COLO668 (cell line): ENCODE data around the gene APPL2.

Experiments used
- DNase-seq: peaks from one replicate; lab custom pipeline; 2025; ENCODE audit not compliant: unreplicated experiment; lab: John Stamatoyannopoulos, UW

APPL2 gene

DNA sequence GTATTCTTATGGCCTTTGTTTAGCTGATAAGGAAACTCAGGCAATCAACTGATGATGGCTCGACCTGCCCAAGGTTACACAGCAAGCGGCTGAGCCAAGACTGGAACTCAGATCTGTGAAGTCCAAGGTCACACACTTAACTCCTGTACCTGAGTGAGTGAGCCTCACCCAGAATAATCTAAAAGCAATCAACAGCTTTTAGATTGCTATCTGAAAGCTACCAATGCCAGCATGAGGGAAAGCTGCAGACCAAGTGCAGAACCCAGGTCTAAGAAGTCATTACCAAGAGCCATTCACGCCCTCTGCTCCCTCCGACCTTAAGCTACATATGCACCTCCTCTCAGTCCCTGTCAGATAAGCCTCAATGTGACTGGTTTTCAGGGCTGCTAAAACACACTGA, 12.1 kb downstream of the APPL2 start:
- DNase-seq, result no peak

DNA sequence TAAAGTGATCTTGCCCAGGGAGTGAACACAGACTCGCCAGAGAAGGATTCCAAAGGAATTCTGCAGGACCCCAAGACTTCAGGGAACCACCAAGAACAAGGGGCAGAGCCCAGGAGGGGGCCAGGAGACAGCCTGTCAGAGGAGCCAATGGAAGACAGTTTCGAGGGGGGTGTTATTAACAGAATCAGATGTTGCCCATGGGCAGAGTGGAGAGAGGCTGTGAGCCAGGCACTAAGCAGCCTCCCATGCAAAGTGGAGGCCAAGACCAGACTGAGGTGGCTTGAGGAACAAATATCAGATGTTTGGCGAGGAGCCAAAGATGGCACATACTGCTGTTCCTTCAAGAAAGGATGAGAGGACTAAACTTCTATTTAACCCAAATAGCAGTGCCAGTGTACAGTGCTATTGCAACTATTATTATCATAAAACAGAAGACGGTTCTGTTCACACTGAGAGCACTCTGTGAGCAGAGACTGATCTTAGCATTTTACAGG, 12.6 kb downstream of the APPL2 start:
- DNase-seq, result no peak

DNA sequence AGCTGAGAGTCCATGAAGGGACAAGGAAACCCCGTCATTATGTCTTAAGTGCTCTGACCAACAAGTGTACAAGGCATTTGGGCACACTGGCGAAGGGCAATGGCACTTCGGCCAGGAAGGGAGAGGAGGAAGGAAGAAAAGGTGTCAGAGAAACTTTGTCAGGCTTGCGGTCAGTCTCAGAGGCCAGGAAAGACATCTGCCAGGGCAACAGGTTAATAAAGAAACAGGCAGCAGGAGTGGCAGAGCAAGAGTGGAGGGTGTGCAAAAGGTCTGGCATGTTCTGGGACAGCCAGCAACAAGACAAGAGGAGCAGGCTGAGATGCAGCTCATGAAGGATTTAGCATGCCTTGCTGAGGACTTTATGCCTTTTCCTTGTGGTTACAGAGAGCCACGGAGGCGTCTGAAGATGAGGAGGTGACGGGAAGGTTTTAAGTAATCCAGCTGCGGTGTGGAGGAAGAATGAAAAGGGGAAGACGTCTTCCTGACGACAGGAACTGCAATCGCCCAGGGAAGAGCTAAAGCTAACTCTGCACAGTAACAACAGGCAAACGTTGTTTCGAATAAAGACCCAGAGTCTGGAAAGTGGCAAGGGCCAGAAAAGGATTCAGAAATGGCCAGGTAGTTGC, 13.1 kb downstream of the APPL2 start:
- no peak for DNase-seq

DNA sequence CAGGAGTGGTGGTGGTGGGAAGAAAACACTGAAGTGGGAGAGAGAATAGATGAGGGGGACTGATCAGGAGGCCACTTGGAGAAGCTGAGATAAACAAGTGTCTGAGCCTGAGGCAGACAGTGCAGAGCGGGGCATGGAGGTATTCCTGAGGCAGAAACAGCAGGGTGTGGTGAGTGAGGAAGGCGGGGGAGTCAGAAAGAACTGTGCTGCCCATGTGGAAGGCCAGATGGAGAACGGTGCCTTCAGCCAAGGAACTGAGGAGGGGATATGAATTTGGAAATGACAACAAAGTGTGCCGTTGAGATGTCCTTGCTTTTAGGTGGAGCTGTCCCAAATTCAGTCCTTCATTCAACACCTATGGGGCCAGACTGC, 13.7 kb downstream of the APPL2 start:
- no peak for DNase-seq

DNA sequence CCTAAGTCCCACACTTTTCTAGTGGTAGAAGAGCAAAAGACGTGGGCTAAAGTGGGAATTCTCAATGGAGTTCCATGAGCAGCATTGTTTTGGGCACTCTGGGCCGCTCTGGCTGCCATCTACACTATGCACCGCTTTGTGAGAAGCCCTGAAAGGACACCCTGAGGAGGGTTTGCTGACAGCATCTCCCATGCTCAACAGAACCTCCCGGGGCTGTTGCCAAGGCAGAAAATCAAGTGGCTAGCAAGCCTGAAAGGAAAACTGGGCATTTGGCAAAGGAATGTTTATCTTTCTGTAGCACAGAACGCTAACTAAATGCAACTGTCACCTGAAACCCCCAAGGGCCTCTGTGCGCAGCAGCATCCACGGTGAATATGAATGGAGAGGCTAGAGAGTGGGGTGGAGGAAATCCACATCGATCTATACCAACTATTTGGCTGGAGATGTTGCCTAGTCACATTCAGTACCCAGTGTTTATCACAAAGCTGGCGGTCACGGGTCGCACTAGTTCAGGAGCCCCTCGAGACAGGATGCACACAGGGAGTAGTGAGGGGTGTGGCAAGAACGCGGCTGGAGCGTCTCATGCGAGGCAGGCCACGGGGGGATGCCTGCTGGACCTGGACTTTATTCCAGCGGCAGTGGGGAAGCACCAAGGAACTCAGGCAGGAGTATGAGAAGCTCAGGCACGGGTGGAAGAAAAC, 14.2 kb downstream of the APPL2 start:
- DNase-seq, result peak; percentile 37

DNA sequence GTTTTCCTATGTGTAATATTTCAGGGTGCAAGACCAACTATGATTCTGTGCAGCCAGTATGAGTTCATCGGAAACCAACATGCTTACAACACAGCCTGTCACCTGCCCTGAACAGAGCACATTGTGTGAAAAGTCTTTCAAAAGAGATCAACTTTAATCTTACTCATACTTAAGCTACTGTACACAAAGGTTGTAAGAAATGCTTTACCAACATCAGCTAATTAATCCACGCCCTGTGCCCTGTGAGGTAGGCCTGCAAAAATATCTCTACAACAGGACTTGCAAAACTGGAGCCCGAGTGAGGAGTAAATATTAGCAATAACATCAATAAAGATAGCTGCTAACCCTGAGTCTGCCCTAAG, 15.1 kb downstream of the APPL2 start:
- DNase-seq, result no peak

DNA sequence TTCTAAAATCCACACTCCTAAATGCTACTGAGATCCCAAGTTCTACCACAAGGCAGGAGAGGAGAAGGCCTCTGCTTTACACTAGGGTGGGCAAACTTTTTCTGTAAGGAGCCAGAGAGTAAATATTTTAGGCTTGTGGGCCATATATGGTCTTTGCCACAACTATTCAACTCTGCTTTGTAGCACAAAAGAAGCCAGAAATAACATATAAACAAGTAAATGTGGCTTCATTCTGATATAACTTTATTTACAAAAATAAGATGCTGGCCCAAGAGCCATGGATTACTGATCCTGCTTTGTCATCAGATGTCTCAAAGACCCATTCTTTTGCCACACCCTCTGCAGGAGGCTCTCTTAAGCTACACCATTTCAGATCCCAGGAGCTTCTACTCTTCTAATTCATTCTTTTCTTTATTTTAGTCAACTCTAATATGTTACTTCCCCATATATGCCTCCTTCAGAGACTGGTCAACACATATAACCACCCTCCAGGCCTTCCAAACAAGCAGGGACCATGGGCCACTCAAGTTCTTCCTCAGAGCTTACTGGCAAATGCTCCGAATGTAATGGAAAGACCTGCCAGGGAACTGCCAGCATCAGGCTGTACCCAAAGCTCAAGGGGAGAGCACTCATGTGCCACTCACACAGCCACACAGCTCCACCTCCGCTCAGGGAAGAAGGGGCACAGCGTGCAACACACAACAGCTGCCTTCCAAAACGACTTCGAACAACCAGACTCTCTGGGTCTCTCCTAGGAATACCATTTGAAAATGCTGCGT, 15.6 kb downstream of the APPL2 start:
- no peak for DNase-seq

DNA sequence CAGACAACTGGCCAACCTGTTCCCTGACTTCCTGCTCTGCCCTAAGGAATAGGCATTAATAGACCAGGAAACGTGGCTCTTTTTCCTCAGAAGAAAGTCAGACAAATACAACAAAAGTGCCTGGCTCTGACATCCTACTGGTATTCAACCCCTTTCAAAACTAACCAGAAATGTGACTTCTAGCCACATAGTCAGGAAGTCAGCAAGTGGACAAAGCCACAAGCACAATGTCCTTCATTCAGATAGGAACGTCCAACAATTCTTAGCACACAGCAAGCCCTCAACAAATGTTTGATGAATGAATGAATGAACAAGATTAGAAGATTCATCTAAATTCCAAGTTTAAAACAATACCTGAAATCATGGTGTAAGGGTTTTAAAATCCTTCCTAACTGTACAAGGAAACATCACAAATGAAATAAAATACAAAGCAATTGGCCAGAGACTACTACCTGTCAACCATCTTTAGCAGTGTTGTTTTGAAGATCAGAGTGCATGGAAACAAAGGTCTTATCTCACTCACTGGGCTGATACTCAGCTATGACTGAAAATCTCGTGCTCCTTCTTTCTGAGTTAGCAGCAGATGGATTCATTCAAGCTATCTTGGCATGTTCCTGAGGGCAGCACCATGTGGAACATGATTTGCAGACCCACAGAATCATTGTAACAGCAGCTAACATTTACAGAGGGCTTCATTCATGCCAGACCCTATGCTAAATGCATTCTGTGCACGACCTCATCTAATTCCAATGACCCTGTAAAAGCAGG, 16.5 kb downstream of the APPL2 start:
- DNase-seq, result no peak

DNA sequence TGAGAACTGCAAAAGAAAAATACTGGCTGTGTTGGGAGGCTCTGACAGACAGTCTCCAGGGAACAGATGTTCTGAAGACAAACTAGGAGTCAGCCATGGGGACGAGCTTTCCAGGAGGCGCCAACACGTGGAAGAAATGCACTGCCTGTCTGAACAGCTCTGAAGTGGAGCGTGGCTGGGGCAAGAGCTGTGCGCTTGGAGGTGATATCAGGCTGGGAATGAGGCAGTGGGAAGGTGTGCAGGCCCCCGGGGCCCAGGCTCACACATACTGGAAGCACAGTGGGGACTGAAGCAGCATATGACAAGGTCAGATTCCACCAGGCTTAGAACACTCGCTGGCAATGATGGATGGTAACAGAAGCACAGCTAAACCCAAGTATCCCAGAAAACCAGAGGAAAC, 17.5 kb downstream of the APPL2 start:
- no peak for DNase-seq

DNA sequence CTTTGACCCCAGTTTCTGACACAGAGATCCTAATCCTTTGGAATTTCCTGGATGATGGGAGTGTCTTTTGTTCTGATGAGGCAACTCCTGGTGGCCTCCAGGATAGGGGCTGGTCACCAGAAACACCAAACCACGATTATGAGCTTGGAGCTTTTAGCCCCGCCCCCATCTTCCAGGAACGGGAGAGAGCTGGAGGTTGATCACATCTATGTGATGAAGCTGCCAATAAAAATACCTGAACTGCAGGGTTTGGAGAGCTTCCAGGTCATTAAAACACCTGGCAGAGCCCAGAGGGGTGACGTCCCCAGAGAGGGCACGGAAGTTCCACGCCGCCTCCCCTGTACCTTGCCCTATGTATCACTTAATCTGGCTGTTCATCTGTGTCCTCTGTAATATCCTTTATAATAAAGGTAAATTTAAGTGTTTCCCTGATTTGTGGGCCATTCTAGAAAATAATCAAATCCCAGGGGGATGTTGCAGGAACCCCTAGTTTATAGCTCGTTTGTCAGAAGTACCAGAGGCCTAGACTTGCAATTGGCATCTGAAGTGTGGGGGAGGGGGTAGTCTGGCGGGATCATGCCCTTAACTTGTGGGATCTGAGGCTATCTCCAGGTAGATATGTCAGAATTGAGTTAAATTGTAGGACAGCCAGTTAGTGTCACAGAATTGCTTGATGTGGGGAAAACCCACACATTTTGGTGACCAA, 21.2 kb downstream of the APPL2 start:
- peak; percentile 83 for DNase-seq

DNA sequence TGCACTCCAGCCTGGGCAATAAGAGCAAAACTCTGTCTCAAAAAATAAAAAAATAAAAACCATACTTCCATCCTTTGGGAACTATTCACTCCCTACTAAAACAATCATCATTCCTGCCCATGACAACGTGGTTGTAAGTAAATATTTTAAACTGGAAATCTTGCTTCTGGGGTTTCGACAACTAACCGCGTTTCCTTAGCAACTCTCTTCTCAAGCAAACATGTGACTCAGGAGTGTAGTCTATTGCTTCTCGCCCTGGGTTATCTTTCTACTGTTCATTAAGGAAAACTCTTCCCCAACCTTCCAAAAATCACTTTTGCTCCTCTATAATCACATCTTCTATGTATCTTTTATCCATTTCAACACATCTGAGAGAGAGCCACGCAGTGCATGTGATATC, 21.8 kb downstream of the APPL2 start:
- DNase-seq, result no peak

DNA sequence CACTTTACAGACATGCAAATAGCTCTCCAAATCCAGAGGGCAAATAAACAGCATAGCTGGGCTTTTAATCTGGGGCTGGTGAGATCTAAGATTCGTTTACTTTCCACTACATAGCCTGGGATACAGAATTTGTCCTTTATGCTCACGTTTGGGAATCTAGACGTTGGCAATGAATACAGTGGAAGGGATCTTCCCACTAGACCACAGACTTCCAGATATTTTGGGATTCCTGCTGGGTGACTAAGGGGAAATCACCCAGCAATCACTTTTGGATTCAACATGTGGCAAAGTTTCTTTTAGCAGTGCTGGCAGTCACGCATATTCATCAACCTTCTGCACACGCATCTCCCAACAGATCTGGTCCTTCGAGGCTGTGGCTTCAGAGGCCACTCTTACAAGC, 23.5 kb downstream of the APPL2 start:
- DNase-seq, result no peak

DNA sequence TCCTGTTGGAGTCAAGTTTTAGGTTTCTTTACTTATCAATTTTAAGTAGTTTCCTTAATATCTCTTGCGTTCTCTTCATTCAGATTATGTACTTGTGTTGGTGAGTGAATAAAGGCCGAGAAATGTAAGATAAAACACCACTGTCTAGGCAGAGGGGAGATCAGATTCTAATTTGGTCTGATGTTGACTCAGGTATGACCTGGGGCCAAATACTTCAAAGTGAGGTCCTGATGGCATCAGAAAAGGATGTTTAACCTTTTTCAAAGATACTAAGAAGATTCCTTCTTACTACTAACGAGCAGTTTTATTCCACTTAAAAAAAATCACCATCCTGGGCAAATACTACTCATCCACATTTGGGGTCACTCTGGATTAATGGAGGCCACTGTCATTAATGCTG, 26.9 kb downstream of the APPL2 start:
- DNase-seq, result no peak

DNA sequence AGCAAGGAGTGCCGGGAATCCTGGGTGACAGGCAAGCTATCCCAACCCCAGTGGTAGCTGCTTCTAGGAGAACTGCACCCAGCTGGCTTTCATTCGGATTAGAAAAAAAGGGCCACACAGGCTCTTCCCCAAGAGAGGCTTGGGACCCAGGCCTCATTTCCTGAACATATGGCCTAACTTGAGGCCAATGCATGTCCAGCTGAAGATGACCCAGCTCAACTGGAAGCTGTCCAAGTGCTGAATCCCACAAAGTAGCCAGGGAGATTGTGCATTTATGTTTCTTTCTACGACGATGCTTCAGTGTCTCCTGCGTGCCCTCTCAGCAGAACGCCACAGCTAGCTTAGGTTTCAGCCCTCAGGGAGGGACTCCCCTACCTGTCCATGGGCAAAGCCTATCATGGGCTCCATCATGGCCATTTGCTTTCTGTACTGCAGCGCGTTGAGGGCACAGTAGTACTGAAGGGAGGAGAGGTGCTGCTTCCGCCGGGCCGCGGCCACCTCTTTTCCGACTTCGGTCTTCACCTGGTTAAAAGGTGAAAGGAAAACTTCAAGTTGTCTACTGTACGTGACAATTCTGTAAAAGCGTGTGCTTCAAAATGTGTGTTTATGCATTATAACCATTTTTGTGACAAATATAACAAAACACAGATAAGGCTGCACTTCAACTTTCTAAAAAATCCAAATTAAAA, 29.1 kb downstream of the APPL2 start:
- no peak for DNase-seq

DNA sequence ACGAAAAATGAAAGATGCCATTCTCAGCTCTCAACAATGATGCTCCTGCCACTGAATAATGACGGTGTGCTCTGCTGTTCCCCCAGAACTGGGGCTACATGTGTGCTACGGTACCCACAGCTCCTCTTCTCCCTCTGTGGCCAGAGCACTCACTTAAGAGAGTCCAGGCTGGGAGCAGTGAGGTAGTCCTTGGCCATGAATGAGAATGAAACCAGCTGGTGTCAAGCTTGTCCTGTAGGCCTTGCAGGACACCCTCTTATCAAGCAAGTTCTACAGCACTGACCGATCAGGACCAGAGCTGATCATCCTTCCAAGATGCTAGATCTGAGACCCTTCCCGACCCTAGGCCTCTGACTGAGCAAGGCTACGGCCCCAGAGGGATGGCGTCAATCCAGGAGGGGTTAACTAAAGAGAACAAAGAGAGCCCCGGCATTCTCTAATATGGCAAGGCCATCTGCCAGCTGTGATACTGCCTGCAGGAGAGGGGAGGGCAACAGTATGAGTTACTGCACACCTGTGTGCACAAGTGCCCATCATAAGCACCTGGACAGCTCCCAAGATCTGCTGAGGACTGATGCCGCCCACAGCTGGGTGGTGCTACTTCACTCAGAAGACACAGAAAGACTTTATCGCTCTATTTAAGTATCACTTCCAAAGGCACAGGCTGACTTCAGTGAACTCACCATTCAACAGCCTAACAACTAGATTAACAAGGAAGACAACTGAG, 30.5 kb downstream of the APPL2 start:
- DNase-seq, result no peak

DNA sequence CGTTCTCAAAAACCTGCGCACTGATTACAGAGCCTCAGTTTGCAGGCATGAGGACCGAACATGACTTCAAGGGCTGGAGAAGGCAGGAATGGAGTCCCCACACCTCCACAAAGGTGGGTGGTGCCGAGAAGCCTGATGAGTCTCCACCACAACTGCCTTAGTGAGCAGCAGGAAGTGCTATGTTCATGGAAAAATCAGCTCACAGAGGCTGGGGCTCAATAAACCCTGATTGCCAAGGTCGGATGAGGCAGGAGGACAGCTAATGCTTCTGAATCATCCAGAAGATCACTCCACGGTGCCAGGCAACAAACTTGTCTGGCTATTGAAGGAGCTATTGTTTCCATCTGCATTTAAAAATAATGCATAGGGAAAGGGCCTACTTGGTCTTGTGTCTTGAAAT, 31.1 kb downstream of the APPL2 start:
- no peak for DNase-seq

DNA sequence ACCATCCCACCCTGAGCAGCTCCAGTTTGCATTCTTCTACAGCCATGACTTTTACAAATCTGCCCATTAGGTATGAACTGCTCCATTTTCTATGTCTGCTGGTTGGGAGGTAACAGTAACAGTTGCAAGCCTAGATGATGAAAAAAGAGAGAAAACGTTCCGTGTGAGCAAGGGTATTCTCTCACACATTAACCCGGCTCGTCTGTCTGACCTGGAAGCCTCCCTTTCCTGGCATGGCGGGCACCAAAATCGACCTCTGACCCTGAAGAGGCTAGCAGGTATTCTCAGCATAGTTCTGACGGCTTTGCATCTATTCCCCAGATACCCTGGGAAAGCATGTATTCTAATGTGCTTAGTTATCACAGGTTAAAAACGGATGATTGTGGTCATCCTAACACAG, 31.8 kb downstream of the APPL2 start:
- DNase-seq, result no peak

DNA sequence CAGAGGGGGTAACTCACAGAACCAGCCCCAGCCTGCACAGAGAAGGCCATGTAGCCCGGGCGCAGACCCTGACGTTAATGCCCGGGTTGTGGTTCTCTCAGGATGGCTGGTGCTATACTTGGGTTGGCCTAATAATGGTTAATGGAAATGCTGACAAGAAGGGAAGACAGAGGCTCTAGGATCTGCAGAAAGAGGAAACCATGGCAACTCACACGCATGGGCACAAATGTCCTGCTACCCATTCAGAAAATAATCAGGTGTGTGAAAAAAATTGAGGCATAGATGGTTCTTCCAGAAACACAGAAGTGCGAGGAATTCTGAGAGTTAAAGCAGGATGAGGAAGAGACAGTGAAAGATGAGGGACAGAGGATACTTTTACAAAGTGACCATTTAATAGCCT, 33.8 kb downstream of the APPL2 start:
- no peak for DNase-seq

DNA sequence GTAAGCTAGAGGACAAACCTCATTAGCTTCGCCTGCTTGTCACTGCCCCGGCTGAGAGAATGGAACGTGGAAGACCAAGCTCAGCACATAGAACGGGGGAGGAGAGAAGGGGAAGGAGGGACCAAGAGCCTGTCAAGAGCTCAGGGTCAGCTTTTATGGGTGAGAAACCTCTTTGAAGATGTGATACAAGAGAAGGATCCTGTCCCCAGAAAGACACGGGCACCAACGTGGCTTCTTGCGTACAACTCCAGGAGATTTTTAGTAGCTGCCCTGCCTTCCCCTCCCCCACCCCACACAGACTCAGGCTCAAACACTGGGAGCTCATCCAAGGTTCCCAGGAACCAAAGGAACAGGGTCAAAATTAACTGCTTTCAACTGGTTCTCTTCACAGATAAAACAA, 34.7 kb downstream of the APPL2 start:
- no peak for DNase-seq

DNA sequence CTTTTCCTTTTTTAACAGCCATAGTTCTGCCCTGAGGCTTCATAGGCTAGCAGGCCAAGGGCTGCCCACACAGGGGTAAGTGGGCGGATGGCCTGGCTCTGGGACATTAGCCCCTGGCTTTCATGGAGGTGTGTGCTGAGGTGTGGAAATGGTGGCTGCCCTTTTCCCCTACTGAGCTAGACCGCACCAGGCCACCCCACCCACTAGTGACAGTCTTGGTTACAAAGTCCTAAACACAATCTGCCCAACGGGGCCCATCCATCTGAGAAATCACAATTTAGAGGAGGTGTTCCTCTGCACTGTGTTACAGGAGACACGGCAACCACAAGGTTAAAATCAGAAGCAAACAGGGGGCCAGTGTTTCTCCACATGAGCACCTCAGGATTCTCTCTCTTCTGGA, 35.6 kb downstream of the APPL2 start:
- DNase-seq, result no peak
